ENCODE data around the gene NGFR. TPM values are rescaled to one million over a fixed set of nuclear protein-coding genes. Genes with fewer than 3 reads are reported as not detected.

NGFR gene
- total RNA-seq, 1 donor from 2014 or later, result 8.9 TPM

DNA sequence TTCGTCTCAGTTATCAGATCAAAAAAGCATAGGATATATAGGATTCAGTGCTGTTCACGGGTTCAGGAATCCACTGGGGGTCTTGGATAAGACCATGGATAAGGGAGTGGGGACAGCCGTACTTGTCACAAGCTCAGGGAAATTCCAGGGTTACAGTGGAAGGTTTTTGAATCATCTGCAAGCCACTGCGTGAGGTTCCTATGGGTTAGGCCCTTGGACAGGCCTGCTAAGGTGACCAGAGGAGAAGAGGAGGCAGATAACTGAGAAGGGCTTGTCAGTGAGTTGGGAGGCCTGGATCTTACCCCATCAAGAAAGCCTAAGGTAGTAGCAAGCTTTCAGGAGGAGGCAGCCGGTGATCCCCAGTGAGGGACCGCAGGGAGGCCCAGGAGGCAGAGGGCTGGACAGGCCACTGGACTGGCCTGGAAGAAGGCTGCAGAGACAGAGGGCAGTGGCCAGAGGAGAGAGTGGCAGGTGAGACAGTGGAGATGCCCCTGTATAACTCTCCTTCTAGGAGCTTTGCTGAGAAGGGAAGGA is 27.3 kb downstream of the NGFR start:
- Histone ChIP-seq H3K27ac (replicated peaks) (no peak overlapping the region), H3K36me3 (no peaks in the 10 kb centered on the region), H3K27me3 (ENCODE audit: low read depth) (peaks cover 27% of the 10 kb centered on the region), H3K4me3 (no peak overlapping the region), H3K4me1 (peaks cover 7% of the 10 kb centered on the region), H3K9me3 (replicated peaks) (no peaks in the 10 kb centered on the region)
- TF ChIP-seq, protein P1, sequence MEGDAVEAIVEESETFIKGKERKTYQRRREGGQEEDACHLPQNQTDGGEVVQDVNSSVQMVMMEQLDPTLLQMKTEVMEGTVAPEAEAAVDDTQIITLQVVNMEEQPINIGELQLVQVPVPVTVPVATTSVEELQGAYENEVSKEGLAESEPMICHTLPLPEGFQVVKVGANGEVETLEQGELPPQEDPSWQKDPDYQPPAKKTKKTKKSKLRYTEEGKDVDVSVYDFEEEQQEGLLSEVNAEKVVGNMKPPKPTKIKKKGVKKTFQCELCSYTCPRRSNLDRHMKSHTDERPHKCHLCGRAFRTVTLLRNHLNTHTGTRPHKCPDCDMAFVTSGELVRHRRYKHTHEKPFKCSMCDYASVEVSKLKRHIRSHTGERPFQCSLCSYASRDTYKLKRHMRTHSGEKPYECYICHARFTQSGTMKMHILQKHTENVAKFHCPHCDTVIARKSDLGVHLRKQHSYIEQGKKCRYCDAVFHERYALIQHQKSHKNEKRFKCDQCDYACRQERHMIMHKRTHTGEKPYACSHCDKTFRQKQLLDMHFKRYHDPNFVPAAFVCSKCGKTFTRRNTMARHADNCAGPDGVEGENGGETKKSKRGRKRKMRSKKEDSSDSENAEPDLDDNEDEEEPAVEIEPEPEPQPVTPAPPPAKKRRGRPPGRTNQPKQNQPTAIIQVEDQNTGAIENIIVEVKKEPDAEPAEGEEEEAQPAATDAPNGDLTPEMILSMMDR (IDR thresholded peaks at IDR 0.05; ENCODE audit: borderline replicate concordance), result no peak
- intact Hi-C loops (cut with micrococcal nuclease), result no loop called here
- DNase-seq, result no peak

DNA sequence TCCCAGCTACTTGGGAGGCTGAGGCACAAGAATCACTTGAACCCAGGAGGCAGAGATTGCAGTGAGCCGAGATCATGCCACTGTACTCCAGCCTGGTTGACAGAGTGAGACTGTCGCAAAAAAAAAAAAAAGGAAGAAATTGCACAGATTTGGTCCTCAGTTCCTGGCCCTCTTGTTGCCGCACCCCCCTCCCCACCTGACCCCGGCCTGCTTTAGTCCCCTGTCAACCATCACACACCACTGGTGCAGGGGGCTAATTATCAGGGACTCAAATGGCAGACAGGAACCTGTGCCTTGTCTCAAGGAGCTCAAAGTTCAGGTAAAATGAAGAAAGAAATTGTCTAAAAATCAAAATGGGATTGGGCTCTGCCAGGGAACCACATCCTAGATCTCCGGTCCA is 28.1 kb downstream of the NGFR start:
- no peaks in the 10 kb centered on the region for H3K36me3 ChIP-seq
- intact Hi-C loops (cut with micrococcal nuclease), result no loop called here
- H3K27ac ChIP-seq (replicated peaks), result no peak overlapping the region
- peaks cover 35% of the 10 kb centered on the region for H3K27me3 ChIP-seq (ENCODE audit: low read depth)
- no peak for DNase-seq
- H3K4me3 ChIP-seq, result no peak overlapping the region
- TF ChIP-seq, protein P1 (IDR thresholded peaks at IDR 0.05; ENCODE audit: borderline replicate concordance), result no peak
- peaks cover 7% of the 10 kb centered on the region for H3K4me1 ChIP-seq
- no peaks in the 10 kb centered on the region for H3K9me3 ChIP-seq (replicated peaks)

DNA sequence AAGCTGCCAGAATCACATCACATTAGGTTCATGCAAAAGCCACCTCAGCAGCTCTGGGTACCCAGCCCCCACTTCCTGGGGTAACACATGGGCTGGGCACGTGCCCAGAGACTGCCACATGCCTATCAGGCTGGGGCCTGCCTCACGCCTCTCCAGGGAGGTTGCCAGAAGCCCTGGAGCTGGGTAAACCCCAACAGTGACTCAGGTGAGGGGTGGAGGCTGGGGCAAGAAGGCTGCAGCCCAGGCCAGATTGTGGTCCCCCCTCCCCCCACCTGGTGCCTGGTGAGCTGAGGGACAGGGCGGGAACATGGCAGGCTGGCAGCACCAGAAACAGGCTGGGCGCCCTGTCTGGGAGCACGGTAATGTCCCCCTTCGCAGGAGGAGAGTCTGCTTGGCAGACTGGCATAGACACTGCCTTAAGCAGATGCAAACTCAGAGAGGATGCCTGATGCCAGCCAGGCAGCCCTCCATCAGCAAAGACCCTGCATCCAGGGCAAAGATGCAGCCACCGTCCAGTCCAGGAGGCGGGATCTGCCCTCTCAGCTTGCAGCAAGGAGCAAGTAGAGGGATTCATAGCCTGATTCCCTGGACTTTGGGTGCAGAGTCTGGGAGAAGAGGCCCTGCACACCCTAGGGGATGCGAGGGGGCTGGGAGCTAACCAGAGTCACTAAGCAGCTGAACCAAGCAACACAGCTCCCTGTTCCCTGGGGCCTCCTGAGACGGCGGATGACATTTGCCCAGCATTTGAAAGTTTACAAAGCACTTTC is 28.8 kb downstream of the NGFR start:
- Histone ChIP-seq H3K4me3 (no peak overlapping the region), H3K27ac (replicated peaks) (no peak overlapping the region), H3K27me3 (ENCODE audit: low read depth) (peaks cover 41% of the 10 kb centered on the region), H3K4me1 (peaks cover 7% of the 10 kb centered on the region), H3K36me3 (no peaks in the 10 kb centered on the region), H3K9me3 (replicated peaks) (no peaks in the 10 kb centered on the region)
- intact Hi-C loops (cut with micrococcal nuclease), result no loop called here
- TF ChIP-seq, protein P1 (IDR thresholded peaks at IDR 0.05; ENCODE audit: borderline replicate concordance), result no peak
- DNase-seq, result no peak

DNA sequence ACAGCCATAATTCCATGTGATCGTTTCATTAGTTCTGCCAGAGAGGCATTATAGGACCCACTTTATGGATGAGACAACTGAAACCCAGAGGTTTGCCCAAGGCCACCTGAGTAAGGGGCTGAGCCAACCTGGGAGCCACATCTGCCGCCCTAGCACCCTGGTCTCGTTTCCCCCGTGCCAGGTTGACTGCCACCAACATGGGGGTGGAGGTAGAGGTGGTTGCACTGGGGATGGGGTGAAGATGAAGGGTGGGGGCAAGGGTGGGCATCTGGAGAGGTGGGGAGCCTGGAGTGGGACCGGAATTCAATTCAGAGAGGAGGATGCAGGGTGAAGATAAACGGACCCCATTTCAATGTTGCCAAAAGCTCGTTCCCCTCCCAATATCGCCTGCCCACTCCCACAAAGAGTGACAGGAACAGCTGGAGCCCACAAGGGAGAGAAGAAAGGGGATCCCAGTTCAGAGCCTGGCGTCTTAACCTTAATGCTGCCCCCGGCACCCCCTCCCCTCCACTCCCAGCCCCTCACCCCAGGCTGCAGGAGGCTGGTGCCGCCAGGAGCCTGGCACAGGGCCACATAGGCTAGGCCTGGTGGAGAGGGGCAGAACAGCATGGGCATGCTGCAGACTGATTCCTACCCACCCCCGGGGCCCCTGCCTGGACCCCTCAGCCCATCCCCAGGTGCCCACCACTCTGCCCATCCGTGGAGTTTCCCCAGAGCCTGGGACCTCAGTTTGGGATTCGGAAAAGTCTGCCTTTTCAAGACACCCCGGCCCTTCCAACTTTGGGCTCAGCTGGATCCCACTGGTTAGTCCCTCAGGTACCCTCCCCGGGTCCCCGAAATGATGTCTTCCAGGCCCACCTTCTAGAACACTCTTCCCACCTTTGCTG is 29.6 kb downstream of the NGFR start:
- Histone ChIP-seq H3K9me3 (replicated peaks) (no peaks in the 10 kb centered on the region), H3K4me1 (peaks cover 7% of the 10 kb centered on the region), H3K36me3 (no peaks in the 10 kb centered on the region), H3K27ac (replicated peaks) (no peak overlapping the region), H3K27me3 (ENCODE audit: low read depth) (peaks cover 46% of the 10 kb centered on the region), H3K4me3 (no peak overlapping the region)
- no peak for DNase-seq
- TF ChIP-seq, protein P1 (IDR thresholded peaks at IDR 0.05; ENCODE audit: borderline replicate concordance), result no peak
- intact Hi-C loops (cut with micrococcal nuclease), result no loop called here

DNA sequence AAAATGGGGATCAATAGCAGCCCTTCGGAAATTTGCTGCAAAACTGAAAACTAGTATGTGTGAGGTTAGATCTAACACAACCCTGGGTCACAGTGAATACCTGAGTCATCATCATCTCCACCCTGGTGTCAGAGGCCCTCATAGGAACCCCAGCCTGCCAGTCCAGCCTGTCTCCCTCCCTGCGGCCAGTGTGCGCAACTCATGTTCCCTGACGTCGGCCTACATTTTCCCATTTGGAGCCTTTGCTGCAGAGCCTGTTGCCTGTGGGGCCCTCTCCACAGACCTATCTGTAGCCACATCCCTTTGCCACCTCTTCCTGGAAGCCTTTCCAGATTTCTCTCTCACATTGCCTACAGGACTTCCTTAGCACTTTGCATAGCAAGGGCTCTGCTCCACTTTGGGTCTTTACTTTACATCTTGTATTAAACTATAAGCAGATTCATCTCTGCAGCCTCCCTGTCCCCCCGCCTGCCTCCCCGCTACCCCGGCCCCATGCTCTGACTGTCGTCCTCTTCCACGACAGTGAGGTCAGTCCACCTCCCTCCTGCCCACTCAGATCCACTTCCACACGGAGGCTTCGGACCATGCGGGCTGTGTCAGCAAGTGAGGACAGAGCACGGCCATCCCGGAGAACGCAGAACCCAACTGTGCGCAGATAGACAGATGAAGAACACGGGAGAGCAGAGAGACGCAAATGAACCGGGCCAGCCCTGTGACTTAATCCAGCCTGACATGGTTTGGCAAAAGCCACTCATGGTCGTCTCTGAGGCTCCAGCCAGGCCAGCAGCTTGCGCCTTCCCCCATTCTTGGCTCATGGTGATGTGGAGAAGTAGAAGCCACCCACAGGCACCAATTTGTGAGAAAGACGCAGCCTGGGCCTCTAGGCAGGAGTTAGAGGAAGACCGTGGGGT is 31.0 kb downstream of the NGFR start:
- Histone ChIP-seq H3K9me3 (replicated peaks) (no peaks in the 10 kb centered on the region), H3K4me3 (no peak overlapping the region), H3K27me3 (ENCODE audit: low read depth) (peaks cover 43% of the 10 kb centered on the region), H3K4me1 (no peaks in the 10 kb centered on the region), H3K27ac (replicated peaks) (peak overlapping the region; percentile 42), H3K36me3 (no peaks in the 10 kb centered on the region)
- TF ChIP-seq, protein P1 (IDR thresholded peaks at IDR 0.05; ENCODE audit: borderline replicate concordance), result no peak
- intact Hi-C loops (cut with micrococcal nuclease), result no loop called here
- peak; percentile 50 for DNase-seq
